AG09319 (cell line): ENCODE results near the gene AKR7A2.

Source experiments
- DNase-seq: peaks from one replicate; pipeline ENCODE4 v3.0.0-alpha.2; 2010; ENCODE audit warnings: low read depth; ENCODE audit errors: extremely low read depth
- CTCF ChIP-seq: IDR thresholded peaks from 2 replicates; pipeline ENCODE4 v1.5.1; 2011; ENCODE audit warnings: low read depth, mild to moderate bottlenecking, inconsistent platforms, low read length, moderate library complexity

AKR7A2 gene

GRCh38 chr1:19338323-19338762 lies 26.4 kb upstream of the AKR7A2 start:
- TF ChIP-seq CTCF: peak; percentile 19
- DNase-seq: no peak

- TF ChIP-seq CTCF: no peak
Observed at GRCh38 chr1:19337289-19337688, 25.3 kb upstream of the AKR7A2 start.

DNA sequence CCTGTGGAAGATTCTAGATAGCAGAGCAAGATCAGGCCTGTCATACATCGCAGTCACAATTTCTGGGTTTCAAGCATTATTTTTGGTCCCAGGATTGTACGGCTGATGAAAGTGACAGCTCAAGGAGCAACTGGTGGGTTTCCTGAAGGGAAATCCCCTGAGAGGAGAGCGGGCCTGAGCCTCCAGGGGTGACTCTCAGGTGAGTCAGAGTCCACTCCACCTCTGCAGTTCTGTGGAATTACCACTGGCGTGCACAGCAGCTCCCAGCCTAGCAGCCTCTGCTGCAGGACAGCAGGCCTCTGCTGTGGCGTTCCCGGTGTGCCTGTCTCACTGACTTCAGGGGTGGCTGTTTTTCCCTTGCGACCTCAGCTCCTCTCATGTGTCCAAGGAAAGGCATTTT lies 24.6 kb upstream of the AKR7A2 start:
- no peak for DNase-seq

More at GRCh38 chr1:19337289-19337688, 25.3 kb upstream of the AKR7A2 start:
- DNase-seq: no peak

GRCh38 chr1:19333587-19334354 lies 21.8 kb upstream of the AKR7A2 start:
- no peak for TF ChIP-seq CTCF
- DNase-seq: no peak

More for the DNA sequence above, 24.6 kb upstream of the AKR7A2 start:
- no peak for TF ChIP-seq CTCF

- no peak for TF ChIP-seq CTCF
- no peak for DNase-seq
Observed at GRCh38 chr1:19332832-19333231, 20.9 kb upstream of the AKR7A2 start.

DNA sequence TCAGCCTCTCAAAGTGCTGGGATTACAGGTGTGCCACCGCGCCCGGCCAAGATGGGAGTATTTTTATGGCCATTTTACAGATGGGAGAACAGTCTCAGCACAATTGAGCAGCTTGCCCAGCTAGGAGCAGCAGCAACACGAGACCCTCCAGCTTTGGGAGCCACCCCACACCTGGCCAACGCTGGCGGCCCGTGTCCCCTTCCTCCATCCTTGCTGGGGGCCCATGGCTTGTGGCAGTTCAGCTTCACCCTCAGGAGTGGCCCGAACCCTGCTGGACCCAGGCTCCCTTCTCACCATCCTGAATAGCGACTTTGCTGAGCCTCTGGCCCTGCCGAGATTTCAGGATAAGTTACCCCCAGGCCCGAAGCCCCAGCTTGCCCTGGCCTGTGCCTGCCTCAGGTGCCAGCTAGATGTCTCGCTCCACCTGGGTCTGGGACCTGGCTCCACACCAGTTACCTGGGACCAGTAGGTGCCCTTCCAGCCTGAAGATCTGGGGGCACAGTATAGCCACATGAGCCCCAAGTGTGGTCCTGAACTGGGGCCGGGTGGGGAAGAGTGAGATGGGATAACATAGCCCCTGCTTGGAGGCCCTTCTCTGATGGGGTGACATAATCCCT lies 19.4 kb upstream of the AKR7A2 start:
- no peak for TF ChIP-seq CTCF
- DNase-seq: no peak

DNA sequence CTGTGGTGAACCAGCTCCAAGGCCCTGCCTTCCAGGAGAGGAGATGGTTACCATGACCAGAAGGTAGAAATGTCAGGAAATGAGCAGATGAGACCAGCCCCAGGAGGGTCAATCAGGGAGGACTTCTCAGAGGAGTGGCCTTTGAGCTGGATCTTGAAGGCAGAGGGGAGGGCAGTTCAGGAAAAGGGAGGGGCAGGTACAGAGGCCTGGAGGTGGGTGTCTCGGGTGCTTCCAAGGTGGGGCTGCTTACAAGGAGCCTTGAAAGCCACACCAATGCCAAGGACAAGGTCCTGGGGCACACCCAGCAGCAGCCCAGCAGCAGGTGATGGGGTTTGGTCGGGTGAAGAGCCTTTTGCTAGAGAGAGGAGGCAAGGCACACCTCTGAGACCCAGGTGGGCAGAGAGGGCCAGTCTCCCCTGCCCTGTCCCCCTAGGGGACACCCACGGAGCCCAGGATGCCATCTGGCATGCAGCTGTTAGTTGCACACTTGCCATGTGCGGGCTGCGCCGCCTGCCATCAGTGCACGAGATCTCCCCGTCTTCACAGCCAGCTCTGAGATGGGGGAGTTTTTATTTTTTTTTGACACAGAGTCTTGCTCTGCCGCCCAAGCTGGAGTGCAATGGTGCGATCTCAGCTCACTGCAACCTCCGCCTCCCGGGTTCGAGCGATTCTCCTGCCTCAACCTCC lies 18.6 kb upstream of the AKR7A2 start:
- no peak for DNase-seq
- no peak for TF ChIP-seq CTCF
